ENCODE data around the gene INMT.
"Not testable (repeated sequence)": the region's sequence is repeated elsewhere in the genome, so short reads cannot be mapped to it uniquely, and the experiment has no call there.

INMT gene

GRCh38 chr7:30710669-30711068 is 41.3 kb upstream of the INMT start:
- Histone ChIP-seq H3K9me3 (replicated peaks; ENCODE audit: low read length) (no peaks in the 10 kb centered on the region), H3K36me3 (ENCODE audit: insufficient read depth, low read length) (no peaks in the 10 kb centered on the region), H3K27me3 (ENCODE audit: control insufficient read depth, insufficient read depth, low read length) (peaks cover 57% of the 10 kb centered on the region), H3K4me2 (ENCODE audit: low read length) (no peak overlapping the region), H3K4me1 (ENCODE audit: control insufficient read depth, insufficient read depth, low read length) (no peaks in the 10 kb centered on the region), H3K9ac (ENCODE audit: low read depth, low read length) (no peak overlapping the region), H3K4me3 (ENCODE audit: low read length) (no peak overlapping the region)

GRCh38 chr7:30713392-30713791 is 38.5 kb upstream of the INMT start:
- no peaks in the 10 kb centered on the region for H3K36me3 ChIP-seq (ENCODE audit: insufficient read depth, low read length)
- no peaks in the 10 kb centered on the region for H3K4me1 ChIP-seq (ENCODE audit: control insufficient read depth, insufficient read depth, low read length)
- H3K9ac ChIP-seq (ENCODE audit: low read depth, low read length), result no peak overlapping the region
- H3K9me3 ChIP-seq (replicated peaks; ENCODE audit: low read length), result no peaks in the 10 kb centered on the region
- no peak overlapping the region for H3K4me2 ChIP-seq (ENCODE audit: low read length)
- H3K4me3 ChIP-seq (ENCODE audit: low read length), result no peak overlapping the region
- H3K27me3 ChIP-seq (ENCODE audit: control insufficient read depth, insufficient read depth, low read length), result peaks cover 31% of the 10 kb centered on the region

- Histone ChIP-seq H3K27me3 (ENCODE audit: control insufficient read depth, insufficient read depth, low read length) (peaks cover 26% of the 10 kb centered on the region), H3K4me3 (ENCODE audit: low read length) (no peak overlapping the region), H3K9ac (ENCODE audit: low read depth, low read length) (no peak overlapping the region), H3K36me3 (ENCODE audit: insufficient read depth, low read length) (no peaks in the 10 kb centered on the region), H3K9me3 (replicated peaks; ENCODE audit: low read length) (no peaks in the 10 kb centered on the region), H3K4me1 (ENCODE audit: control insufficient read depth, insufficient read depth, low read length) (no peaks in the 10 kb centered on the region), H3K4me2 (ENCODE audit: low read length) (no peak overlapping the region)
Observed at GRCh38 chr7:30714129-30714528, 37.8 kb upstream of the INMT start.

- Histone ChIP-seq H3K27me3 (ENCODE audit: control insufficient read depth, insufficient read depth, low read length) (peaks cover 27% of the 10 kb centered on the region), H3K9ac (ENCODE audit: low read depth, low read length) (no peak overlapping the region)
Observed at GRCh38 chr7:30717181-30717580, 34.8 kb upstream of the INMT start.

GRCh38 chr7:30719434-30719833 is 32.5 kb upstream of the INMT start:
- not testable (repeated sequence) for H3K4me1 ChIP-seq (ENCODE audit: control insufficient read depth, insufficient read depth, low read length); H3K9me3 ChIP-seq (replicated peaks; ENCODE audit: low read length); H3K36me3 ChIP-seq (ENCODE audit: insufficient read depth, low read length); H3K9ac ChIP-seq (ENCODE audit: low read depth, low read length); H3K4me2 ChIP-seq (ENCODE audit: low read length); H3K4me3 ChIP-seq (ENCODE audit: low read length)
- peaks cover 38% of the 10 kb centered on the region for H3K27me3 ChIP-seq (ENCODE audit: control insufficient read depth, insufficient read depth, low read length)

More at GRCh38 chr7:30717181-30717580, 34.8 kb upstream of the INMT start:
- Histone ChIP-seq H3K9me3 (replicated peaks; ENCODE audit: low read length) (no peaks in the 10 kb centered on the region), H3K4me2 (ENCODE audit: low read length) (no peak overlapping the region), H3K36me3 (ENCODE audit: insufficient read depth, low read length) (no peaks in the 10 kb centered on the region), H3K4me1 (ENCODE audit: control insufficient read depth, insufficient read depth, low read length) (no peaks in the 10 kb centered on the region), H3K4me3 (ENCODE audit: low read length) (no peak overlapping the region)

GRCh38 chr7:30721211-30721610 is 30.7 kb upstream of the INMT start:
- H3K27me3 ChIP-seq (ENCODE audit: control insufficient read depth, insufficient read depth, low read length), result peaks cover 43% of the 10 kb centered on the region
- H3K9ac ChIP-seq (ENCODE audit: low read depth, low read length), result no peak overlapping the region
- no peaks in the 10 kb centered on the region for H3K9me3 ChIP-seq (replicated peaks; ENCODE audit: low read length)
- H3K4me1 ChIP-seq (ENCODE audit: control insufficient read depth, insufficient read depth, low read length), result no peaks in the 10 kb centered on the region
- no peak overlapping the region for H3K4me3 ChIP-seq (ENCODE audit: low read length)
- no peaks in the 10 kb centered on the region for H3K36me3 ChIP-seq (ENCODE audit: insufficient read depth, low read length)
- no peak overlapping the region for H3K4me2 ChIP-seq (ENCODE audit: low read length)

- Histone ChIP-seq H3K36me3 (ENCODE audit: insufficient read depth, low read length) (no peaks in the 10 kb centered on the region), H3K4me2 (ENCODE audit: low read length) (no peak overlapping the region), H3K9me3 (replicated peaks; ENCODE audit: low read length) (no peaks in the 10 kb centered on the region), H3K9ac (ENCODE audit: low read depth, low read length) (no peak overlapping the region), H3K4me1 (ENCODE audit: control insufficient read depth, insufficient read depth, low read length) (no peaks in the 10 kb centered on the region), H3K27me3 (ENCODE audit: control insufficient read depth, insufficient read depth, low read length) (peaks cover 49% of the 10 kb centered on the region), H3K4me3 (ENCODE audit: low read length) (no peak overlapping the region)
Observed at GRCh38 chr7:30722187-30722586, 29.7 kb upstream of the INMT start.

GRCh38 chr7:30722671-30723070 is 29.3 kb upstream of the INMT start:
- Histone ChIP-seq H3K4me2 (ENCODE audit: low read length) (no peak overlapping the region), H3K27me3 (ENCODE audit: control insufficient read depth, insufficient read depth, low read length) (peaks cover 54% of the 10 kb centered on the region), H3K4me1 (ENCODE audit: control insufficient read depth, insufficient read depth, low read length) (no peaks in the 10 kb centered on the region), H3K9me3 (replicated peaks; ENCODE audit: low read length) (no peaks in the 10 kb centered on the region), H3K4me3 (ENCODE audit: low read length) (no peak overlapping the region), H3K36me3 (ENCODE audit: insufficient read depth, low read length) (no peaks in the 10 kb centered on the region), H3K9ac (ENCODE audit: low read depth, low read length) (no peak overlapping the region)

GRCh38 chr7:30723776-30724175 is 28.2 kb upstream of the INMT start:
- H3K9me3 ChIP-seq (replicated peaks; ENCODE audit: low read length), result no peaks in the 10 kb centered on the region
- no peaks in the 10 kb centered on the region for H3K36me3 ChIP-seq (ENCODE audit: insufficient read depth, low read length)
- no peak overlapping the region for H3K4me3 ChIP-seq (ENCODE audit: low read length)
- peaks cover 60% of the 10 kb centered on the region for H3K27me3 ChIP-seq (ENCODE audit: control insufficient read depth, insufficient read depth, low read length)
- no peak overlapping the region for H3K4me2 ChIP-seq (ENCODE audit: low read length)
- H3K9ac ChIP-seq (ENCODE audit: low read depth, low read length), result no peak overlapping the region
- H3K4me1 ChIP-seq (ENCODE audit: control insufficient read depth, insufficient read depth, low read length), result no peaks in the 10 kb centered on the region

- H3K4me3 ChIP-seq (ENCODE audit: low read length), result no peak overlapping the region
Observed at GRCh38 chr7:30726296-30727006, 25.5 kb upstream of the INMT start.

GRCh38 chr7:30727061-30727945 is 24.6 kb upstream of the INMT start:
- Histone ChIP-seq H3K9ac (ENCODE audit: low read depth, low read length) (no peak overlapping the region), H3K4me3 (ENCODE audit: low read length) (no peak overlapping the region)

More at GRCh38 chr7:30726296-30727006, 25.5 kb upstream of the INMT start:
- no peaks in the 10 kb centered on the region for H3K9me3 ChIP-seq (replicated peaks; ENCODE audit: low read length)
- H3K9ac ChIP-seq (ENCODE audit: low read depth, low read length), result no peak overlapping the region
- H3K36me3 ChIP-seq (ENCODE audit: insufficient read depth, low read length), result no peaks in the 10 kb centered on the region
- H3K4me1 ChIP-seq (ENCODE audit: control insufficient read depth, insufficient read depth, low read length), result no peaks in the 10 kb centered on the region
- peaks cover 77% of the 10 kb centered on the region for H3K27me3 ChIP-seq (ENCODE audit: control insufficient read depth, insufficient read depth, low read length)
- no peak overlapping the region for H3K4me2 ChIP-seq (ENCODE audit: low read length)

More at GRCh38 chr7:30727061-30727945, 24.6 kb upstream of the INMT start:
- H3K27me3 ChIP-seq (ENCODE audit: control insufficient read depth, insufficient read depth, low read length), result peaks cover 79% of the 10 kb centered on the region
- no peaks in the 10 kb centered on the region for H3K36me3 ChIP-seq (ENCODE audit: insufficient read depth, low read length)
- H3K9me3 ChIP-seq (replicated peaks; ENCODE audit: low read length), result no peaks in the 10 kb centered on the region
- no peak overlapping the region for H3K4me2 ChIP-seq (ENCODE audit: low read length)
- H3K4me1 ChIP-seq (ENCODE audit: control insufficient read depth, insufficient read depth, low read length), result no peaks in the 10 kb centered on the region

Measured in skeletal muscle satellite cell (primary cell).